ENCODE data around the gene WDFY4. TPM values are rescaled to one million over a fixed set of nuclear protein-coding genes. Genes with fewer than 3 reads are reported as not detected.

Gene WDFY4
- polyA plus RNA-seq, 1 donor (not counting 4 experiments of a cell fraction or from before 2014, with no cell fraction given) = 0.04 TPM

- no peaks in the 10 kb centered on the region for H3K9me3 ChIP-seq (ENCODE audit: control insufficient read depth, low read depth, low read length)
- no peaks in the 10 kb centered on the region for H3K4me1 ChIP-seq (ENCODE audit: control insufficient read depth, extremely low read depth, insufficient read depth, low read length)
- no peak overlapping the region for H3K9ac ChIP-seq (ENCODE audit: control insufficient read depth, extremely low read depth, insufficient read depth, low read length)
- no peak for TF ChIP-seq EZH2 (IDR thresholded peaks at IDR 0.05; ENCODE audit: low read length)
- no peak for TF ChIP-seq CTCF (optimal IDR thresholded peaks at IDR 0.05 in 1 of 3, IDR thresholded peaks at IDR 0.05 in 1 of 3, conservative IDR thresholded peaks at IDR 0.05 in 1 of 3; ENCODE audit: extremely low read depth in 1 of 3, insufficient read depth in 2 of 3, low read length in 3 of 3)
- H3K36me3 ChIP-seq (ENCODE audit: control insufficient read depth in 2 of 2, extremely low read depth in 1 of 2, insufficient read depth in 2 of 2, low read length in 2 of 2) = no peaks in the 10 kb centered on the region
- DNase-seq (ENCODE audit: low read depth, low spot score) (no peak), FAIRE-seq (no peak)
- no peak overlapping the region for H3K4me2 ChIP-seq (ENCODE audit: control insufficient read depth, extremely low read depth, insufficient read depth, low read depth, low read length)
- no peaks in the 10 kb centered on the region for H3K27me3 ChIP-seq (ENCODE audit: control insufficient read depth, extremely low read depth, insufficient read depth, low read length)
- H3K27ac ChIP-seq (ENCODE audit: control insufficient read depth, insufficient read depth, low read length) = no peak overlapping the region
- no peaks in the 10 kb centered on the region for H3K79me2 ChIP-seq (ENCODE audit: control insufficient read depth, insufficient read depth, low read length)
- H3K9me1 ChIP-seq (ENCODE audit: control insufficient read depth, extremely low read depth, insufficient read depth, low read length) = no peaks in the 10 kb centered on the region
- dilution Hi-C loops (cut with MboI; ENCODE audit: extremely low pct_ligation_motif_present, low sequenced_read_pairs) = no loop called here
- no peak overlapping the region for H3K4me3 ChIP-seq (ENCODE audit: control insufficient read depth in 2 of 3, extremely low read depth in 1 of 3, insufficient read depth in 2 of 3, low read depth in 1 of 3, low read length in 3 of 3)
- no peak overlapping the region for H2AFZ ChIP-seq (ENCODE audit: control insufficient read depth, low read length)
- H4K20me1 ChIP-seq (ENCODE audit: control insufficient read depth, extremely low read depth, insufficient read depth, low read length) = no peaks in the 10 kb centered on the region
These were observed 206.5 kb downstream of the WDFY4 start for GRCh38 chr10:48890888-48891850.

- H3K36me3 ChIP-seq (ENCODE audit: control insufficient read depth in 2 of 2, extremely low read depth in 1 of 2, insufficient read depth in 2 of 2, low read length in 2 of 2) = no peaks in the 10 kb centered on the region
- H3K27ac ChIP-seq (ENCODE audit: control insufficient read depth, insufficient read depth, low read length) = no peak overlapping the region
- dilution Hi-C loops (cut with MboI; ENCODE audit: extremely low pct_ligation_motif_present, low sequenced_read_pairs) = no loop called here
- no peak overlapping the region for H3K4me3 ChIP-seq (ENCODE audit: control insufficient read depth in 2 of 3, extremely low read depth in 1 of 3, insufficient read depth in 2 of 3, low read depth in 1 of 3, low read length in 3 of 3)
- FAIRE-seq (no peak), DNase-seq (ENCODE audit: low read depth, low spot score) (no peak)
- H3K9me3 ChIP-seq (ENCODE audit: control insufficient read depth, low read depth, low read length) = no peaks in the 10 kb centered on the region
- H3K9ac ChIP-seq (ENCODE audit: control insufficient read depth, extremely low read depth, insufficient read depth, low read length) = no peak overlapping the region
- H2AFZ ChIP-seq (ENCODE audit: control insufficient read depth, low read length) = no peak overlapping the region
- no peaks in the 10 kb centered on the region for H3K79me2 ChIP-seq (ENCODE audit: control insufficient read depth, insufficient read depth, low read length)
- no peaks in the 10 kb centered on the region for H4K20me1 ChIP-seq (ENCODE audit: control insufficient read depth, extremely low read depth, insufficient read depth, low read length)
- H3K4me1 ChIP-seq (ENCODE audit: control insufficient read depth, extremely low read depth, insufficient read depth, low read length) = no peaks in the 10 kb centered on the region
- no peaks in the 10 kb centered on the region for H3K9me1 ChIP-seq (ENCODE audit: control insufficient read depth, extremely low read depth, insufficient read depth, low read length)
- no peak overlapping the region for H3K4me2 ChIP-seq (ENCODE audit: control insufficient read depth, extremely low read depth, insufficient read depth, low read depth, low read length)
- TF ChIP-seq CTCF (optimal IDR thresholded peaks at IDR 0.05 in 1 of 3, IDR thresholded peaks at IDR 0.05 in 1 of 3, conservative IDR thresholded peaks at IDR 0.05 in 1 of 3; ENCODE audit: extremely low read depth in 1 of 3, insufficient read depth in 2 of 3, low read length in 3 of 3) (no peak), EZH2 (IDR thresholded peaks at IDR 0.05; ENCODE audit: low read length) (no peak)
- no peaks in the 10 kb centered on the region for H3K27me3 ChIP-seq (ENCODE audit: control insufficient read depth, extremely low read depth, insufficient read depth, low read length)
These were observed 210.5 kb downstream of the WDFY4 start for GRCh38 chr10:48894911-48895802.

Data from keratinocyte (primary cell).